Thoracic aorta (tissue), 2 donors: Measurements from ENCODE around the gene HEATR5A. TPM values are rescaled to one million over a fixed set of nuclear protein-coding genes. Genes with fewer than 3 reads are reported as not detected.
A peak's percentile ranks its signal among the peaks of the same experiment; 100 is the strongest.

ENCODE experiments used
- ATAC-seq: fragments of 150-250 bp; one replicate; pipeline ENCODE4 v1.8.0; 2017; ENCODE audit warnings: low read depth; ENCODE audit not compliant: insufficient number of reproducible peaks, low FRiP score
- DNase-seq: peaks from one replicate; pipeline ENCODE4 v3.0.0-alpha.2; 2020; ENCODE audit warnings: low spot score
- H3K27ac ChIP-seq, 2 donors: fragments of 200-600 bp; sonication (generic); 1 replicate in 1 of 2; 2 replicates in 1 of 2; pipeline ENCODE4 v1.5.1; 2016; ENCODE audit warnings: mild to moderate bottlenecking in 2 of 2, moderate library complexity in 2 of 2
- H3K27me3 ChIP-seq: fragments of 200-600 bp; sonication (generic); replicated peaks from 2 replicates; pipeline ENCODE4 v1.6.0; 2016; ENCODE audit warnings: mild to moderate bottlenecking; ENCODE audit not compliant: insufficient read depth
- H3K36me3 ChIP-seq: fragments of 200-600 bp; sonication (generic); one replicate; pipeline ENCODE4 v1.5.1; 2016
- H3K4me1 ChIP-seq, 2 donors: fragments of 200-600 bp; sonication (generic); 1 replicate in 1 of 2; 2 replicates in 1 of 2; pipeline versions ENCODE4 v1.5.1 to v1.6.0; 2016; ENCODE audit warnings: low read depth in 2 of 2, mild to moderate bottlenecking in 1 of 2; ENCODE audit not compliant: control insufficient read depth in 1 of 2
- H3K4me3 ChIP-seq: fragments of 200-600 bp; sonication (generic); 2 replicates; pipeline ENCODE4 v1.5.1; 2016; ENCODE audit warnings: mild to moderate bottlenecking
- H3K9me3 ChIP-seq: fragments of 200-600 bp; sonication (generic); 2 replicates; pipeline ENCODE4 v1.5.1; 2016
- total RNA-seq, 2 donors: library from RNA; depleted of rRNA; stranded (reverse); fragments of >200 nt; gene quantifications; one replicate each; pipeline versions ENCODE4 v1.1.0 to v1.2.3, GENCODE V29; 2016
- TF ChIP-seq, protein P1 (sequence below): fragments of 200-600 bp; sonication (generic); IDR thresholded peaks from one replicate; pipeline ENCODE4 v1.5.1; 2019; ENCODE audit warnings: antibody characterized with exemption

HEATR5A gene
- total RNA-seq, 2 donors from 2014 or later = 39.1 to 43.6 TPM

DNA sequence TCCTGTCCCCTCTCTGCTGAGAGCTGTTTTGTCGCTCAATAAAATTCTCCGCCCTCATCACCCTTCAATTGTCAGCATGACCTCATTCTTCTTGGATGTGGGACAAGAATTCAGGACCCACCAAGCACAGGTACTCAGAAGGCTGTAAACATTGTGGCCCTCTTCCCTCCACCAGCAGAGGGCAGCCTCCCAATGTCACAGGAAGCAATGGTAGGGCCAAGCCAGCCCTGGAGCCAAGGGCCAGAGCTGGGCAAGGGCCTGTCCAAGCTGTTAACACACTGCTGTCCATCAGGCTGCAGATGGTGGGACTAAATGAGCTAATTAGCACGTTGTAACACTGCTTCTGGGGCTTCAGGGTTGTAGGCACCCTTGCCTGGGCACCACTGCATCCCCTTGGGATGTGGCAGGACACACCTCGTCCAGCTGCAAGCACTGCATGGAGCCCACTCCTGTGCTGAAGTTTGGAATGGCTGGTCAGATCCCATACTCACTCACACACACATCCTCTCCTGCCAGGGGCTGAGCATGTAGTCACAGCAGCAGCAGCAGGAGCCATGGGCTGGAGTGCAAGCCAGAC lies 150.1 kb downstream of the HEATR5A start:
- Histone ChIP-seq H3K4me1 (peaks cover 0 to 9% of the 10 kb centered on the region in 2 donors), H3K4me3 (no peak overlapping the region), H3K36me3 (no peaks in the 10 kb centered on the region), H3K27me3 (no peaks in the 10 kb centered on the region), H3K27ac (no peak overlapping the region), H3K9me3 (no peaks in the 10 kb centered on the region)
- no peak for ATAC-seq
- TF ChIP-seq, protein P1, sequence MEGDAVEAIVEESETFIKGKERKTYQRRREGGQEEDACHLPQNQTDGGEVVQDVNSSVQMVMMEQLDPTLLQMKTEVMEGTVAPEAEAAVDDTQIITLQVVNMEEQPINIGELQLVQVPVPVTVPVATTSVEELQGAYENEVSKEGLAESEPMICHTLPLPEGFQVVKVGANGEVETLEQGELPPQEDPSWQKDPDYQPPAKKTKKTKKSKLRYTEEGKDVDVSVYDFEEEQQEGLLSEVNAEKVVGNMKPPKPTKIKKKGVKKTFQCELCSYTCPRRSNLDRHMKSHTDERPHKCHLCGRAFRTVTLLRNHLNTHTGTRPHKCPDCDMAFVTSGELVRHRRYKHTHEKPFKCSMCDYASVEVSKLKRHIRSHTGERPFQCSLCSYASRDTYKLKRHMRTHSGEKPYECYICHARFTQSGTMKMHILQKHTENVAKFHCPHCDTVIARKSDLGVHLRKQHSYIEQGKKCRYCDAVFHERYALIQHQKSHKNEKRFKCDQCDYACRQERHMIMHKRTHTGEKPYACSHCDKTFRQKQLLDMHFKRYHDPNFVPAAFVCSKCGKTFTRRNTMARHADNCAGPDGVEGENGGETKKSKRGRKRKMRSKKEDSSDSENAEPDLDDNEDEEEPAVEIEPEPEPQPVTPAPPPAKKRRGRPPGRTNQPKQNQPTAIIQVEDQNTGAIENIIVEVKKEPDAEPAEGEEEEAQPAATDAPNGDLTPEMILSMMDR = peak; percentile 32
- DNase-seq = no peak

DNA sequence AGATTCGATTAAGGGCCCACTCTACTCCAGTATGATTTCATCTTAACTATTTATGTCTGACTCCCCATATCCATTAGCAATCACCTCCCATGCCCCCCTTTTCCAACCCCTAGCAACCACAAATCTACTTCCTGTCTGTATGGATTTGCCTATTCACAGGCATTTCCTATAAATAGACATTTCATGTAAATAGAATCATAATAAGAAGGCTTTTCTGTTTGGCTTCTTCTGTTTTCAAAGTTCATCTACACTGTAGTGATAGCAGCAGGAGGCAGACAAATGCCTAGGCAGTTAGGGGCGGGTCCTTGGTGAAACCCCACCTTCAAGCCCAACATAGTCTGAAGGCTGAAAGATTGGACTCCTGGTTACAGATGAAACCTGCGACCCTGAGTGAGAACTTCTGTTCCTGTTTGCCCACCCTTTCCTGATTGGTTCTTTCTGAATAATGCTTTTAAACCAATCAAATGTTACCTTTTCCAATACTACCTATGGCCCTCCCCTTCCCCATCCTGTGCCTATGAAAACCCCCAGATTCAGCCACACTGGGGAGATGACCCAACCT lies 150.6 kb downstream of the HEATR5A start:
- Histone ChIP-seq H3K9me3 (no peaks in the 10 kb centered on the region), H3K27ac (no peak overlapping the region), H3K4me3 (no peak overlapping the region), H3K27me3 (no peaks in the 10 kb centered on the region), H3K4me1 (peaks cover 0 to 13% of the 10 kb centered on the region in 2 donors), H3K36me3 (no peaks in the 10 kb centered on the region)
- no peak for DNase-seq
- TF ChIP-seq, protein P1 = no peak
- ATAC-seq = no peak

DNA sequence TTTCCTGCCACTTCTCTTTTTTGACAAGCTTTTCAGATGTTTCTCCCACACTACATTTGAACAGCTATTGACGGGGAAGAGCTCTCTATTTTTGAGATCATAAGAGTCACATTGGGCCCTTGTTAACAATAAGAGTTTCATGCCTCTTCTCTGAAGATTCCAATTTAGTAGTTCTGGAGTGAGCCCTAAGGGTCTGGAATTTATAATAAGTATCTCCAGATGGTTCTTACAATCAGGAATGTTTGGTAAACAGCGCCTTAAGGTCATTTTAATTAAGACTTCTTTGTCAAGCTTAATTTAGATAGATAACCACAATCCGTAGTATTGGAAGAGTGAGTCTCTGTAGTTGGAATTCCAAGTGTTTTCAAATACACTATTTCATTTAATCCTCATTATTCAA lies 152.1 kb downstream of the HEATR5A start:
- H3K4me1 ChIP-seq = peaks cover 6 to 27% of the 10 kb centered on the region in 2 donors
- H3K27ac ChIP-seq = no peak overlapping the region
- no peak for DNase-seq
- H3K9me3 ChIP-seq = no peaks in the 10 kb centered on the region
- TF ChIP-seq, protein P1 = no peak
- H3K4me3 ChIP-seq = no peak overlapping the region
- H3K27me3 ChIP-seq = no peaks in the 10 kb centered on the region
- ATAC-seq = no peak
- no peaks in the 10 kb centered on the region for H3K36me3 ChIP-seq

- no peaks in the 10 kb centered on the region for H3K36me3 ChIP-seq
- ATAC-seq = no peak
- TF ChIP-seq, protein P1 = no peak
- peaks cover 9 to 43% of the 10 kb centered on the region in 2 donors for H3K4me1 ChIP-seq
- H3K27me3 ChIP-seq = no peaks in the 10 kb centered on the region
- H3K27ac ChIP-seq = no peak overlapping the region
- no peak for DNase-seq
- no peaks in the 10 kb centered on the region for H3K9me3 ChIP-seq
- H3K4me3 ChIP-seq = no peak overlapping the region
Observed at GRCh38 chr14:31266437-31267331, 153.7 kb downstream of the HEATR5A start.
